Measurements from ENCODE around the gene BIN1.
"Not testable (repeated sequence)": the region's sequence is repeated elsewhere in the genome, so short reads cannot be mapped to it uniquely, and the experiment has no call there.

The BIN1 gene

GRCh38 chr2:127134235-127134634 lies 27.3 kb upstream of the BIN1 start:
- no peak for DNase-seq (ENCODE audit: low read depth in 1 of 2, low spot score in 1 of 2)

- DNase-seq (ENCODE audit: low read depth in 1 of 2, low spot score in 1 of 2) = no peak
Observed at GRCh38 chr2:127133793-127134192, 26.8 kb upstream of the BIN1 start.

DNA sequence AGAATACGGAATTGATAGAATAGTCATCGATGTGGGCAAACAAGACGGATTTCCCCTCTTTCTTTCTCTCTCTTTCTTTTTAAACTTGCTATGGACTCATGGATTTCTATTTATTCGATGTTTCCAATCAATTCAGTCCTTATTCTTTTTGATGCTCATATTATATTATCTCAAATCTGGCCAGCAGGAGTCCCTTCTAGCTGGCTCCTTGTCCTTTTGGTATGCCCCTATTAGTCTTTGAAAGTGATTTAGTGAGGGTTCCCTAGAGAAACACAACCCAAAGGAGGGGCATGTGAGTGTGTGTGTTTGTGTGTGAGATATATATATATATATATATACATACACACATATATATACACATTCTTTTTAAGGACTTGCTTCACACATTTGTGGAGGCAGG lies 23.5 kb upstream of the BIN1 start:
- no peak for DNase-seq (ENCODE audit: low read depth in 1 of 2, low spot score in 1 of 2)

GRCh38 chr2:127129937-127130336 lies 23.0 kb upstream of the BIN1 start:
- DNase-seq (ENCODE audit: low read depth in 1 of 2, low spot score in 1 of 2) = no peak

- DNase-seq (ENCODE audit: low read depth in 1 of 2, low spot score in 1 of 2) = no peak
Observed at GRCh38 chr2:127128445-127128904, 21.5 kb upstream of the BIN1 start.

- no peak for DNase-seq (ENCODE audit: low read depth in 1 of 2, low spot score in 1 of 2)
Observed at GRCh38 chr2:127125821-127126220, 18.9 kb upstream of the BIN1 start.

GRCh38 chr2:127124426-127124825 lies 17.5 kb upstream of the BIN1 start:
- no peak for DNase-seq (ENCODE audit: low read depth in 1 of 2, low spot score in 1 of 2)

DNA sequence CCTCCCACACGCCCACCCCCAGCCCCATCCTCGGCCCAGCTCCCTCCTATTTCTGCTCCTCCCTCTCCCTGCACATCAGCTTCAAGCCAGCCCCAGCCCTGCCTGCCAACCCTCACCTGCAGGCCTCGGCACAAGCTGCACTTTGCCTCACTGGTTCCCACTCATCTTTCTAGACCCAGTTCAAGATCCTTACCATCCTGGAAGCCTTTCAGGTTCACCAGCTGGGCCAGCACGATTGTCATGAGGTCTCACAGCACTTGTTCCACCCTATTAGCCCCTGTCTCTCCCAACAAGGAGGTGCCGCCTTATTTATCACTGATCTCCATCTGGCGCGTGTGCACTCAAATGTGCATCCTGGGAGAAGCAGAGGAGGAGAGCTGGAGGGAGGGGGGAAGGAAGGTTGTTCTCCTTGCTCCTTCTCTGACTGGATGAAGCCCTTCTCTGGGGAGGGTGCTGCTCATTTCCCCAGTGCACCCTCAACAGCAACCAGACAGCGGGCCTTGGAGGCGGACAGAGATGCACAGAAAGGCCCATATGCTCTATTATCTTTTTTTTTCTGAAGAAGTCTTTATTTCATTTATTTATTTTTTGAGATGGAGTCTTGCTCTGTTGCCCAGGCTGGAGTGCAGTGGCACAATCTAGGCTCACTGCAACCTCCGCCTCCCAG lies 15.5 kb upstream of the BIN1 start:
- DNase-seq (ENCODE audit: low read depth in 1 of 2, low spot score in 1 of 2) = no peak

- no peak for DNase-seq (ENCODE audit: low read depth in 1 of 2, low spot score in 1 of 2)
Observed at GRCh38 chr2:127121776-127122176, 14.8 kb upstream of the BIN1 start.

DNA sequence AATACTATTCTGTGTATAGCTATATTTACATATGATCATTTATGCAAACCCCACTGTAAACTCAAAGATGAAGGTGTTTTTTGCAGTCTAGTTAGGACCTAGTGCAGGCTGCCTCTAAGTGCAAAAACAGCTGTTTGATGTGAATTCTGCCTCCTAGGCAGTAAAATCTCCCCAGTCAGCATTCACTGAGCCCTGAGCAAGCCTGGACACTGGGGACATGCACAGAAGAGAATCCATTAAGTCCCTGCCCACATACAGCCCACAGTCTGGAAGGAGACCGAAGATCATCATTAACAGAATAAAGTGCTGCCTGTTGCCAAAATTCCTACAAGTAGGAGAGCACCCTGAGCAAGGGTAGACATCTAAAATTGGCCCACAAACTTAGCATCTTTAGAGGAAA lies 14.4 kb upstream of the BIN1 start:
- no peak for DNase-seq (ENCODE audit: low read depth in 1 of 2, low spot score in 1 of 2)

GRCh38 chr2:127120408-127120807 lies 13.5 kb upstream of the BIN1 start:
- not testable (repeated sequence) for DNase-seq (ENCODE audit: low read depth in 1 of 2, low spot score in 1 of 2)

DNA sequence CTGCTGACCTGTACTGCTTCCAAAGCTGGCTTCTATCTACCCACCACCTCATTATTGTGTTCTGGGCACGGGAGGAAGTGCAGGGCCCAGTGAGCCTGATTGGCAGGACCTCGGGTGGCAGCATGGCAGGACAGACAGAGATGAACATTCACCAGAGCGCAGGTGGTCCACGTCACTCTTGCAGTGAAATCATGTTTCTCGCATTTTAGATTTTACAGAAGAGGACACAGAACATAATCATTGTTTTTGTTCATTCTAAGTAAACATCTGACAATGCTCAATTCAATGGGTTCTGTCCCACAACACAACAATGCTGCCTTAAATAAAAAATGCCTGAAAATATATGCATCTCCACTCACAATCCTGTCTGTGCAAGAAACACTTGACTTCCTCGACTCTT lies 11.5 kb upstream of the BIN1 start:
- DNase-seq (ENCODE audit: low read depth in 1 of 2, low spot score in 1 of 2) = no peak

DNA sequence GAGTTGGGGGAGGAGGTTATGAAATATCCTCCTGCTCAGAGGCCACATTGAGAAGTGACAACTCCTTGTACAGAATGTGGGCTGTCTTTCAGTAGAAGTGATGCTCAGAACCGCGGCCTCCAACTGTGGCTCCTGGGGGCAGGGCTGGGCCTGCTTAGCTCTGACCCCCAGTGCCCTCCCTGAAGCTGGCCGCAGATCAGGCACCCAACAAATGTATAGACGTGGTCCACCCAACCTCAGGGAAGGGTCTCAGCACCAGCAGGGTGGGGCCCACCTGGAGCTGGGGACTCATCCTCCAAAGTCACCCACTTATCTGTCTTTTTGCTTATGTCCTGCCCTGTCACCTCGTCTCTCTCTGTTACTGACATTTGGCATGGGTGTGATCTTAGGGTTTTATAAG lies 11.1 kb upstream of the BIN1 start:
- no peak for DNase-seq (ENCODE audit: low read depth in 1 of 2, low spot score in 1 of 2)

DNA sequence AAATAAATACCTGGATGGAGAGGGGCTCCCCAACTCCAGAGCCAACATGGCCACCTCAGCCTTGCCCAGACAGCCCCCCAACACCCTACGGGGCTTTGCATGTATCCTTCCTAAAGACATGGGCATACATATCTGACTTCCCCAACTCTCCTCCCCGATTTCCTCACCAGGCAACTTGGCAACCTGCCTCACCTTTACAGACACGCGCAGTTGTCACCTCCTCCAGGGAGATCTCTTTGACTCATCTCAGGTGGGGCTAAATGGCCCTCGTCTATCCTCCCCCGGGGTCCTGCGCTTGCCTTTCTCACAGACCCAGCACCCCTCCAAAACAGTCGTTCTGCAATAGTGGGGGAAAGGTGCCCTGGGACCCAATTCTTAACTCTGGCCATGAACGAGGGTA lies 10.6 kb upstream of the BIN1 start:
- no peak for DNase-seq (ENCODE audit: low read depth in 1 of 2, low spot score in 1 of 2)

DNA sequence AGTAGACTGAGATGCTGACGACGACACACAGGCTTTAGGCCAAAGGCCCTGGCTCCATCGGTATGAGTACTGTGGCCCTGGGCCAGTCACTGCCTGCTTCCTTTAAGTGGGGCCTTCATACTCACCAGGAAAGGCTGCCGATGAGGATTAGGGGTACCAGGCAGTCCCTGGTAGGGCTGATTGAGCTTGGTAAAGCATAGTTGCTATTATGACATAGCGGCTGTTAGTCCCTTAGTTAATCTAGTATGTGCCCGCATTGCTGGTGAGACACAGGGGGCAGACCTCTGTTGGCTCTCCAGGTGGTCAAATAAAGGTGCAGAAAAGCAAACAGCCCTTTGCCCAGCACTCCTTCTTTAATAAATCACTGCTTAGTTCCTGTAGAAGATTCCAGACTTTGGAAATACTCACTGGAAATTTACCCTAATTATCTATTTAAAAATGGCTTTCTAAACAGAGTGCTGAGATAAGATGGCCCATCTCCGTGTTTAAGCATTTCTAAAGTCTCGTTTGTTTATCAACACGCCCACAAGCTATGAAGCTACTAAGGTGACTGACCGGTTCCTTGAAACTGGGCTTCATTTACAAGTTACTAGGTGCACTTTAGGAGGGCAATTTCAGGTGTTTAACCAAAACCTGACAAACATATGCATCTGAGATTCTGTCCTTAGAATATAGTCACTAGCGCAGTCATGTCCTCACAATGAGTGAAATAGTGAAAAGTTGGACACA lies 8.7 kb upstream of the BIN1 start:
- no peak for DNase-seq (ENCODE audit: low read depth in 1 of 2, low spot score in 1 of 2)

DNA sequence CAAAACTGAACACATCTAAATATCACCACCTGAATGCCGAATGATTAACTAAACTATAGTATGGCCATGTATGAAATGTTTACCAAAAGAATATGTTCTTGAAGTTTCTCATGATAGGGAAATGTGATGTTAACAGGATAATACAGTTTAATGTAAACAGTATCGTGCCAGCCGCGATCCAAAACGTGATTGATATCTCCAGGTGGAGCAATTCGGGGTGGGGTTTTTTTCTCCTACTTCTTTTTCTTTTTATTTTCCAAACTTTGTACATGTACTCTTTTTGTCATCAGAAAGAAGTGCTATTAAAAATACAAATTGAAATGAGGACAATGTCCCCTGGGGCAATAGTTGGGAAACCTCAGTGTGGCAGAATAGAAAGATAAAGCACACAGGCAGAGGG lies 4.0 kb upstream of the BIN1 start:
- no peak for DNase-seq (ENCODE audit: low read depth in 1 of 2, low spot score in 1 of 2)

DNA sequence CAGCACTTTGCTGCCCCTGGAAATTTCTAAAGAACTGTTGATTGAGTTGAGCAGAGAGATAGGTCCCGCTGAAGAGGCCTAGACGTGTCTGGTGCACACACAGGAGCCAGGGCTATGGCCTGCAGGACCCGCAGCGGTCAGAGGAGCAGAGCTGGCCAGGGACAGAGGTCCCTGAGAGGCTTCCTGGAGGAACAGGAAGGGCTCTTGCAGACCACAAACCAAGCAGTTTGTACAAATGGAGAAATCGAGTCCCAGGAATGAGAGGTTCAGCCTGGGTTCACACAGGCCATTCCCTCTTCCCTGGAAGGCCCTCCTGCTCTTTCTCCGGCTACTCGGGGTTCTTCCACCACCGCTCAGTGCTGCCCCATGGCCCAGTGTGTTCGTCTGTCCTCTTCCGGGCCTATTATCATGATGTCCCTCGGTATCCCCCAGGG lies 1.2 kb upstream of the BIN1 start:
- DNase-seq (ENCODE audit: low read depth in 1 of 2, low spot score in 1 of 2) = no peak

- no peak for DNase-seq (ENCODE audit: low read depth in 1 of 2, low spot score in 1 of 2)
Observed at GRCh38 chr2:127107622-127107999, 657 bp upstream of the BIN1 start.

DNA sequence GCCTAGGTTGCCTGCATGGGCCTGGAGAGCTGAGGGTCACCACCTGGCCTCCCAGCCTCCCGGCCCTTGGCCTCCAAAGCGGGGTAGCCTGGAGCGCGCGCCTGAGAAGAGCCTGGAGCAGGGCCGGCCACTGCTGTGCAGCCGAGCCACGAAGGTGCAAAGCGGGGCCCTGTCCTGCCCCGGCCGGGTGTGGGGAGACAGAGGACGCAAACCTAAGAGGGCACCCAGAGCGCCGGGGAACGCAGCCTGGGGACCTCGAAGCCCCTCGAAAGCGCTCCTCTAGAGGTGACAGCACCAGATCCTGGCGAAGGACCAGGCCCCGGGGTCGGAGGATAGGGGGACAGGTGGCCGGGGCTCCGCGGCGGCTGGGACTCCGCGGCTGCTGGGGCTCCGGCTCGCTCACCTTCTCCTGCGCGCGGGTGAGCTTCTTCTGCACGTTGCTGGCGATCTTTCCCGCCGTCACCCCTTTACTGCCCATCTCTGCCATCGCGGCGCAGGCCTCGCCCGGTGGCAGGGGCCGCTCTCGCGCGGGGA lies 430 bp downstream of the BIN1 start:
- no peak for DNase-seq (ENCODE audit: low read depth in 1 of 2, low spot score in 1 of 2)

DNA sequence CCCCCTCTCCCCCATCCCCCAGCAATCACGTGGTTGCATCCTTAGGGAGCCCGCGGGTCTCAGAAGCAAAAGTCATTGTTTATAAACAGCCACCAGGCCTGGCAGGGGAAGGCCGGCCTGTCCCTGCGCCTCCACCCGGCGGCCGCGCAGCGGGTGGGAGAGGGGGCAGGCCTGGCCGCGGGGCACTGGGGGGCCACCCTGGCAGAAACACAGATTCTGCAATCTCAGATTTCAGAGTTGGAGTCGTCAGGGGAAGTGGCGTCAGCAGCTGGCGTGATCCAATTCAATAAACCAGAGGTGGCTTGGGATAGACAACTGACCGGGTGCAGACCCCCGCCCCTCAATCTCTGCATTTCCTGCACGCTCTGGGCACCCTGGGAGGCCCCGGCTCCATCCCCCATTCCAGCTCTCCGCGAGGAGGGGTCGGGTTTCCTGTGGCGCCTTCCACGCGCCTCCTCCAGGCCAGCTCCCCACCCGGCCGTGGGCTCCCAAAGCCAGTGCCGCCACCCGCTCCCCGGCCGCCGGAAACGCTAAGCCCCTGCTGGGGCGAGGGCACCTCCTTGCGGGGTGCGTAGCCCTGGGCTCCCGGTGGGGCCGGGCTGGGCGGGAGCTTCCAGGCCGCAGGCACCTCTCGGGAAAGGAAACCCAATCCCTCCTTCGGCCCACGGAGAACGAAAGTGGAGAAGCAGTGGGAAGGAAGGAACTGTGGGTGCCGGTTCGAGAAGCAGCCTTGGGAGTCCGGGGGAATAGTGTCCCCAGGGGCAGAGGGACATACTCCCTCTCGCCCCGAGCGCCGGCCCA lies 1.1 kb downstream of the BIN1 start:
- DNase-seq (ENCODE audit: low read depth in 1 of 2, low spot score in 1 of 2) = no peak

DNA sequence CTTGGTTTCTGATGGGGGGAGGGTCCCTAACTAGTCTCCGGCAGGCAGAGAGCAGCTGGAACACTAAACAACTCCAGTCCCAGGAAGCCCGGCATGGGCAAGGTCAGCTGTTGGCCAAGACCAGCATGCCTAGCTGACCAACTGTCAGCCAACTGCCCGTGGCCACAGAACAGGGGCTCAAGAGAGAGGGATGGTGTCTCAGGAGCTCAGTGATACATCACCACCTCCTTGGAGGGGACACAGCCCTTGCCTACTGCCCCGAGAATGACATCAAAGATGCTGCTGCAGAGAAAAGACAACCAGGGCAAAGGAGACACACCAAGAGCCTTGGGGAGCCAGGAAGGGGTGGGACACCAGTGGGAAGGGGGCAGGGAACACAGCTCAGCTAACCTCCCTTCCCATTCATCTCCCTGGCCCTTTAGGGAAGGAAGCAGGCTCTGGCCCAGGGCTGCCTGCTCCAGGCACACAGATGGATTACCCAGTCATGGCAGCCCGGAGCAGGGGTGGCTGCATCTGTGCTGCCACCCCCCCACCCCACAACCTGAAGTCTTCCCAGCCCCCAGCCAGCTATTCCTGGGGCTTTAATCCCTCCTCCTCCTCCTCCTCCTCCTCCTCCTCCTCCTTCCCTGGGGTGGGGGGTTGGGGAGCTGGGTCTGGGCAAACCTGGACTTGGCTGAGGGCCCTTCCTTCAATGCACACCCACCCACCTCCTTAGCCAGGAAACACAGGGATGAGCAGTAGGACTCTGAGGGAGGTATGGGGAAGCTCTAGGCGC lies 1.9 kb downstream of the BIN1 start:
- DNase-seq (ENCODE audit: low read depth in 1 of 2, low spot score in 1 of 2) = no peak
